ENCODE results near the gene COX7A2.

The COX7A2 gene

DNA sequence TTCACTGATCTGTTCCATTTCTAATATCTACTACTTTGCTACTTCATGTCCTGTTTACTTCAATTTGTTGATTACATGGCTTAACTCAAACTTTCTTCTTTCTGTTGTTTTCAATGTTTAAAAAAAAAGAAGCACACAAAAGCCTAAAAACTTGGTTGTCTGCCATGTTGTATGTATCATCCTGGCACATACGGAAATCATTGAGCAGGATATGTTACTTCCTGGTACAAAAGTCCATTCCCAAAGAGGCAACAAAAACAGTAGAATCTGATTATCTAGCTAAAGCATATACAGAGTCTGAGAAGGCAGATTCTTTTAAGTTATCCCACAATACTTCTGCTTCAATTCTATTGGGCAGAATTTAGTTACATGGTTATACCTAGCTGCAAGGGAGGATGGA, 23.2 kb downstream of the COX7A2 start:
- DNase-seq (ENCODE audit: low read depth in 3 of 3) = no peak

DNA sequence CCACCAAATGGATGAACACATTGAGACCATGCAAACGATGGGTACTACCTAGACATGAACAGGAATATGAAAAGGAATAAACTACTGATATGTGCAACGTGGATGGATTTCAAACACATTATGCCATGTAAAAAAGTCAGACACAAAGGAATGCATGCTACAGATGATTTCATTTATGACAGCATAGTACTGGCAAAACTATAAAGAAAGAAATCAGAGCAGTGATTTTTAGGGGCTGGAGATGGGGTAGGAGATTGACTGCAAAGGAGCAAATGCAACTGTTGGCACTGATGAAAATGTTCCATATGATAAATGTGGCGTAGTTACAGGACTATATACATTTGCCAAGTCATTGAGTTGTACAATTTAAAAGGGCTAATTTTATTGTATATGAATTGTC, 24.3 kb downstream of the COX7A2 start:
- DNase-seq (ENCODE audit: low read depth in 3 of 3) = no peak

- DNase-seq (ENCODE audit: low read depth in 3 of 3) = no peak
These were observed 26.4 kb downstream of the COX7A2 start for GRCh38 chr6:75217193-75217592.

GRCh38 chr6:75215291-75215690, 28.3 kb downstream of the COX7A2 start:
- no peak for DNase-seq (ENCODE audit: low read depth in 3 of 3)

DNA sequence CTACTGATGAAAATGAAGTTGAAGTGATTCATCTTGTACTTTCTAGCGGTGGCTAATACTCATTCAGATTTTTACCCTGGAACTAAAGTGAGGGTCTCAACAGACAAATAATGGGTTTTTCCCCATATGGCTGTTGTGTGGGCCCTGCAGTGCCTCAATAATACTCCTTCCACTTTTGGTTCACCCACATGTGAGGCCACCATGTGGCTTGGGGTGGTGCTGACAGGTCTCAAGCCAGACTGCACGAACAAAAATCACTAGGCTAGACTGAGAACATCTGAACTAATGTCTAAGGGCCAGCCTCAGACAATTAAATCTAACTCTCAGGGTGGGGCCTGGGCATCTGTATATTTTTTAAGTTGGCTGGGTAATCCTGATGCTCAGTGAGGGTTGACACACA, 29.9 kb downstream of the COX7A2 start:
- no peak for DNase-seq (ENCODE audit: low read depth in 3 of 3)

DNA sequence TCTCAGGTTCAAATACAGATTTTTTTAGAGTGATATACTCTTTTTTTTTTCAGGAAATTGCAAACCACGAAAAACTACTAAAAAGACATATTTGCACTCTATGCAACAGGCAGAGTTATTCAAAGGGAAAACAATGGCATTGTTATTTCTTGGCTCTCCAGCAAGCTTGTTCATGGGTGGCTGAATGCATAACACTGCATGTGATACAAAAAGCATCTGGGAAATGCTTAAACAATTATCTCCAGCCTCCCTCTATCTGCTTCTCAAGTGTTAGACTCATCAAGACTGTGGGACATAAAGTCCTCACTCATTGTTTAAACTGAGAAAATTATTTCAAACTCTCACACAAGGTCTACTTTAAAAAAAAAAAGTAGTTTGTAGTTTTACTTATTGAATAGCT, 30.5 kb downstream of the COX7A2 start:
- DNase-seq (ENCODE audit: low read depth in 3 of 3) = no peak

DNA sequence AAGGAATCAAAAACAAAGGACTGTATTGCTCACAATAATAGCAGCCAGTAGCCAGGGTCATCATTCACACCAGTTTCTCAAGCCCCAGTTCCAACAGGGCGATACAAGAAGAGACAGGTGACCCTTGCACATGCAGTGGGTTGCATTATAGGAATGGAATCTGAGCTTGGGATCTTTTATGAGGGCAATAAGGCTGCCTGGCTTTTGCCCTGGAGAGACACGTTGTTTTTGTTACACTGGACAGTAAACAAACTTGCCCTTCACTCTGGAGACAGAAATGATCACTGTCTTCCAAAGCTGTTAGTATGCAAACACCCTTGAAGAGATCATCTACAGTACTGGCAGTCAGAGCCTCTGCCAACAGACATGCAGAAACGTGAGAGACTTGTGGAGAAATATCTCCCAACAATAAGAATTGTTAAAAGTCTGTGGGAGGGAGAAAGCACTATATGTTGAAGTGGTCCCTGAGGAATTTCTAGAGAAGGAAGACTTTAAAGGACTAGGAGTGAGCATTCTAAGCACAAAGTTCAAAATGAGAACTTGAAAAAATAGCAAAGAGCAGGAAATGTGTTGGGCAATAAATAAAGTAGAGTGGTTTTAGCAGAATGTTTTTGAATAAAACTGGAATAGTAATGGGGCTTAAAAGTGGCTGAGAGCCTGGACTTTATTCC, 31.5 kb downstream of the COX7A2 start:
- DNase-seq (ENCODE audit: low read depth in 3 of 3) = no peak

GRCh38 chr6:75210885-75211739, 32.5 kb downstream of the COX7A2 start:
- DNase-seq (ENCODE audit: low read depth in 3 of 3) = peak in 1 of 3 experiments; percentile 52

DNA sequence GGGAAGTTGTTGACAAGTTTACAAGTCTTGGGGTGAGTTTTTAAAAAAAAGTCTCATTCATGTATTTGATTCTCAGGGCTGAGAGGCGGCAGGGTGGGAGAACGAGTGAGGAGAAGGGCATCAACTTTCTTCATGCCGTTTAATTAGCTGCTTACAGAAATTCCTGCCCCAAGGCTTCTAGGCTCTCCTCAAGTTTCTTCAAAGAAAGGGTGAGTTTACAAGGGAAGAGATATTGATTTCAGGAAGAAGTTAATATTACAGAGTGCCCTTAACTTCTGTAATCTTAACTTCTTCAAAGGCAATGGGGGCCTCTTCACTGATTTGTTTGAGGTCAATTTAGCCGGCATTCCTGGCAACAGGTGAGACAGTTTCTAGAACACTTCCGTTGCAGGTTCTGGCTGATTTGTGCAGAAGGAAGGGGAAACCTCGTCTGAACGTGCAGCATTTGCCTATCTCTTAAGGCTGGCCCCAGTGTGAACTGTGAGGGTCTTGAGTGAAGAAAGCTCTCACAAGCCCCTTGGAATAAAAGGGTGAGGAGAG, 34.3 kb downstream of the COX7A2 start:
- no peak for DNase-seq (ENCODE audit: low read depth in 3 of 3)

DNA sequence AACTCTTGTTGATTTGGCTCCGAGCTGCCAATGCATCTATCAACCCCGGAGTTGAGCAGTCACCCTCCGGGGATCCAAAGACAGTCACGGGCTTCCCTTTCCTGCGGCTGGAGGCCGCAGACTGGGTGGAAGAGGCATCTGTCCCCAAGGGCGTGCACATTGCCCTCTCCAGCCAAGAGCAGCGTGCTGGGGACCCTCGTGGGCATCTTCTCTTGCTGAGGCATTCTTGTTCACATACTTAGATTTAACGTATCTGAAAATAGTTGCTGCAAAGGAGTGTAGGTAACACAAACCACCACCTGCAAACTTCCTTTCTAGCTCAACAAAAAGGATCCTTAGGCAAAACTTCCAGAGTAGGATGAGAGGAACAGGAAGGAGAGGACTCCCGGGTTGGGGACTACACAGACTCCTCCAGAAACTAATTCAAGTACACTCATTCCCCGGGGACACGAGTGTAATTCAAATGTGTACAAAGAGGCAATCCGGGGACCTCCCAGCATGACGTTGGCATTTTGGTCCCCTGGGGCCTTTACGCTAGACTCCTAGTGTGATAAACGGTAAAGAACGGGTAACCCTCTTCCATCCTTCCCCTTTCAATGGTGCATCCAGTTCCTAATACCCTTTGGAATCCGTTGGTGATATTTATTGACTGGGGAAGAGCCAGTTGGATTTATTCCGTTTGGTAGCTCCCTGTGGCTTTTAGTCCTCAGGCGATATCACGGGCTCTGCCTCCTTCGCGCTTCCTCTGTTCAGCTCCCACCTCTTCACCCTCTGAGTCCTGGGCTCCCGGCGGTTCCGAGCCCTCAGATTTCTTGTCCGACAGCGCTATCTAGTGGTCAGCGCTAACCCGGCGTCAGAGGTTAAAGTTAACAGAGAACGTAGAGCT, 35.1 kb downstream of the COX7A2 start:
- DNase-seq (ENCODE audit: low read depth in 3 of 3) = peak; percentile 77 to 79 (median 79)

GRCh38 chr6:75206576-75207342, 36.8 kb downstream of the COX7A2 start:
- DNase-seq (ENCODE audit: low read depth in 3 of 3) = no peak

- DNase-seq (ENCODE audit: low read depth in 3 of 3) = no peak
These were observed 37.6 kb downstream of the COX7A2 start, which contains the start of gene COL12A1 for GRCh38 chr6:75205776-75206575. Gene COL12A1 (minus strand): TSS chr6:75206053. CDS start chr6:75202792, 3,261 bp downstream.

DNA sequence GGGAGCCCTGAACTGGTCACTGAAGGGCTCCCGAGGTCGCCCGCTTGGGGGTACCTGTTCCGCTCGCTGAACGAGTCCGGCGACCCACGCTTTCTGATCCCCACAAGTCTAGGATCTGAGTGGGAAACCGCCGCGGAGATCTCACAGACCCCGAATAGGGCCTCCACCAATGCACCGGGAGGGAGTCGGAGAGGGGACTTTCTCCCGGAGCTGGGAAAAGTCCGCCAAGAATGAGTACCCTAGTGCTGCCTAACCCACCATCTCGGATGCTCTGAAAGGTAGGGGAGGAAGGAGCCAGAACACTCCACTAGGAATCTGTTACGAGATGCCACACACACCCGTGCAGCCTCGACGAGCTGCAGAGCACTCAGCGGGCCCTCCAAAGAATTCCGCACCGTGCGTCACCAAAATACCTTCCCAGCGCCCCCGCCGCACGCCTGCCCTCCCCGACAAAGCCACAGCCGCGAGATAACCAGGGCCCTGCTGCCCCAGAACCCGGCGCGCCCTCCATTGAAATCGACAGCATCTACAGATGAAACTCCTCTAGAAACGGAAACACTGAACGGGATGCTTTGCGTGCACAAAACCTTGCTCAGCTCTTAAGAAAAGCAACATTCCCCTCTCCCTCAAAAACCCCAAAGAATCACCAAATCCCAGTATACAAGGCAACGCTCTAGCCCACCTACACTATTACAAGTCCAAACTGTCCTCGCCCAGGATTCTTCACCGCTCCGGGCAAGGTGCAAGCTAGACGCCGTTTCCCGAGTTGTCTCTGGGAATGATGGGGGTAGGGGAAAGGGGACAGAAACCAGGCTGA, 38.4 kb downstream of the COX7A2 start:
- no peak for DNase-seq (ENCODE audit: low read depth in 3 of 3)

DNA sequence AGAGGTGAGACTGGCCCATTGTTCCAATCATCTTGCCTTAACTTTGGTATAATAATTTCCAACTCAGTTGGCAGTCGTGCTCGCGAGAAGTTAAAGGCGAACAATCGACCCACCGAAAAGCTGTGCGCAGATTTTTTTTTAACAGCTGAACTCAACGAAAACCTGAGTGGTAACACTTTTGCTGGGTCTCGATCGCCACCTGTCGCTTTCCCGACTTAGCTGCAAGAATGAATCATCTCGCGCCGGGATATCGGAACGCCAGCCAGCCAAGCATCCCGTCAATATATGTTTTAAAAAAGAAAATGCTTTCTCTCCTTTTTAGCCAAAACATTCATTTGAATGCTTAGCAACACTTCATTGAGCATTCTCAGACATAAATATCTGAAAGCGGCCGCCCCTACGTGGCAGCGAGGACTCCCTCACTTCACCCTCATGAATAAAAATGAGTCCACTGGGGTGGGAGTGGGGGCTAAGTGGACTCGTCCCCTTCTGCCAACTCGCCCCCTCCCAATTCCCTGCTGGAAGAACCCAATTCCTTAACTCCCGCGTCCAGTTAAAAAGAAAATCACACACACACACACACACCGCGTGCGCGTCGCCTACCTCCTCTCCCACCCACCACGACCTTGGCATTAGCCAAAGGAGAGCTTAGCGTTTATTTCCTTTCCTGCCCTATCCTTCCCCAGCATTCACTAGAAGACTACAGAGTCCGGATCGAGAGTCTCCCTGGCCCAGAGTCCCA, 39.2 kb downstream of the COX7A2 start:
- peak in 1 of 3 experiments; percentile 45 for DNase-seq (ENCODE audit: low read depth in 3 of 3)

DNA sequence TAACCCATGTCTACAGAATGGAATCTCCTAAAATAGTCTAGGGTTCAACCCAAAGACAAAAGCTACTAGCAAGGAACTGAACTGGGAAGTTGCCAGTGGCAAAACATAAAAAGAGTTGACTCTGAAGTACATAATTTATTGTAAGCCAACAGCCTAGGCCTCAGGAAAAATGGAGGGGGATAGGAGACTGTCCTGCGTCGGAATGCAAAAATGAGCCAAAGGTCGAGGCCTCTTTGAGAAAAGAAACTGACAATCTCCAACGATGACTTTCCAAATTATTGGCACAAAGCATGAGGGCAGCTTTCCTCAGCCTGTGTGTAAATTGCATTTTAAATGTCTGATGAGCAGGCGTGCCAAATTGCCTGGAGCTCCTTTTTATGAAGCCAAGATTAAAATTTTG, 39.9 kb downstream of the COX7A2 start:
- DNase-seq (ENCODE audit: low read depth in 3 of 3) = no peak

GRCh38 chr6:75202676-75203131, 40.9 kb downstream of the COX7A2 start:
- DNase-seq (ENCODE audit: low read depth in 3 of 3) = no peak

GRCh38 chr6:75201901-75202672, 41.5 kb downstream of the COX7A2 start:
- no peak for DNase-seq (ENCODE audit: low read depth in 3 of 3)

DNA sequence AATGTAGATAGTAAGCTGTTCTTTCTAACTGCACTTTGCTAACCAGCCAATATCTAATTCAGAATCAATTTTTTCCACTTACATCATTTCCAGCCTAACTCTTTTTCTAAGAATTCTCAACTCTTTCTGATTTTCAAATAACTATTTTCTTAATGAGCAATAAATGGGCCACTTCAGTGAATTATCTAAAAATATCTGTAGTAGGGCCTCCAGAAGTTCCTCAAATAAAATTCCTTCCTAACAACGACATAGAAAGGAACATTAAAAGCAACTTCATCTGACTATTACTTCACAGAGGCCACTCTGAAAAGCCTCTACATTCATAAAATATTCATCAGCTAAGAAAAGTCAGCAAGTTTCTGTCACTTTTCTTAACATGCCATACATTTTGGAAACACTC, 42.6 kb downstream of the COX7A2 start:
- no peak for DNase-seq (ENCODE audit: low read depth in 3 of 3)
